Tibial nerve (tissue), 3 donors: ENCODE measurements around the gene VSIG10L2.

Source experiments
- POLR2A ChIP-seq, 2 donors: fragments of 450-650 bp; IDR thresholded peaks; one replicate each; pipeline ENCODE4 v1.6.1; 2017; ENCODE audit warnings: antibody characterized with exemption in 2 of 2, mild to moderate bottlenecking in 2 of 2, moderate library complexity in 2 of 2
- TF ChIP-seq, protein P1 (sequence below), 5 experiments: fragments of 200-600 bp in 3 of 5; fragments of 450-650 bp in 2 of 5; sonication (generic) in 3 of 5; IDR thresholded peaks; one replicate each; pipeline ENCODE4 v1.5.1; 2016 to 2019; ENCODE audit warnings: antibody characterized with exemption in 5 of 5, mild to moderate bottlenecking in 3 of 5, moderate library complexity in 2 of 5

DNA sequence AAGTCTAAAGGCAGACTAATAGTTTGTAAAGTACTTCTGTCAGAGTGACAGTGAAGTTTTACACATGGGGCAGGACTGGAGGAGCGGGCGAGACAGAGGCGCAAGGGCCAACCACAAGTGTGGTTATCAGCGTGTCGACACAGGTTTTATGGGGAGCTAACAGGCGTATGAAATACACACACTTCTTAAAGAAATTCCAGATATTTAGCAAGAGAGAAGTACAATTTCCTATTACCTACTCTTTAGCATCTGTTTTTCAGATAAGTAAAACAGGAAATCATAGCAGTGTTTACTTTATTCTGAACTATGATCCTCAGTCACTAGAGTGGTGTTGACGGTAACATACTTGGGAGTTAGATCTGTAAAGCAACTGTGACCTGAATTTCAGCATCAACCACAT lies 22.5 kb downstream of the VSIG10L2 start:
- TF ChIP-seq, protein P1, sequence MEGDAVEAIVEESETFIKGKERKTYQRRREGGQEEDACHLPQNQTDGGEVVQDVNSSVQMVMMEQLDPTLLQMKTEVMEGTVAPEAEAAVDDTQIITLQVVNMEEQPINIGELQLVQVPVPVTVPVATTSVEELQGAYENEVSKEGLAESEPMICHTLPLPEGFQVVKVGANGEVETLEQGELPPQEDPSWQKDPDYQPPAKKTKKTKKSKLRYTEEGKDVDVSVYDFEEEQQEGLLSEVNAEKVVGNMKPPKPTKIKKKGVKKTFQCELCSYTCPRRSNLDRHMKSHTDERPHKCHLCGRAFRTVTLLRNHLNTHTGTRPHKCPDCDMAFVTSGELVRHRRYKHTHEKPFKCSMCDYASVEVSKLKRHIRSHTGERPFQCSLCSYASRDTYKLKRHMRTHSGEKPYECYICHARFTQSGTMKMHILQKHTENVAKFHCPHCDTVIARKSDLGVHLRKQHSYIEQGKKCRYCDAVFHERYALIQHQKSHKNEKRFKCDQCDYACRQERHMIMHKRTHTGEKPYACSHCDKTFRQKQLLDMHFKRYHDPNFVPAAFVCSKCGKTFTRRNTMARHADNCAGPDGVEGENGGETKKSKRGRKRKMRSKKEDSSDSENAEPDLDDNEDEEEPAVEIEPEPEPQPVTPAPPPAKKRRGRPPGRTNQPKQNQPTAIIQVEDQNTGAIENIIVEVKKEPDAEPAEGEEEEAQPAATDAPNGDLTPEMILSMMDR (IDR thresholded peaks at IDR 0.05): no peak
- TF ChIP-seq POLR2A (IDR thresholded peaks at IDR 0.05): no peak
